HEK293 (cell line): Measurements from ENCODE around the gene ITGB6.

ENCODE experiments used
- CTCF ChIP-seq: fragments of 450-650 bp; formaldehyde crosslinking; IDR thresholded peaks from 2 replicates; pipeline ENCODE4 v1.5.1; 2016; ENCODE audit warnings: missing biosample characterization, missing genetic modification characterization
- ZIC2 ChIP-seq: fragments of 450-650 bp; formaldehyde crosslinking; IDR thresholded peaks from 2 replicates; pipeline ENCODE4 v1.5.1; 2016; ENCODE audit warnings: missing biosample characterization, missing genetic modification characterization
- ZNF24 ChIP-seq: fragments of 450-650 bp; formaldehyde crosslinking; IDR thresholded peaks from 2 replicates; pipeline ENCODE4 v1.5.1; 2016; ENCODE audit warnings: missing biosample characterization, missing genetic modification characterization
- ZNF350 ChIP-seq: fragments of 450-650 bp; formaldehyde crosslinking; IDR thresholded peaks from 2 replicates; pipeline ENCODE4 v1.5.0; 2017; ENCODE audit warnings: missing biosample characterization, mild to moderate bottlenecking, missing genetic modification characterization

DNA sequence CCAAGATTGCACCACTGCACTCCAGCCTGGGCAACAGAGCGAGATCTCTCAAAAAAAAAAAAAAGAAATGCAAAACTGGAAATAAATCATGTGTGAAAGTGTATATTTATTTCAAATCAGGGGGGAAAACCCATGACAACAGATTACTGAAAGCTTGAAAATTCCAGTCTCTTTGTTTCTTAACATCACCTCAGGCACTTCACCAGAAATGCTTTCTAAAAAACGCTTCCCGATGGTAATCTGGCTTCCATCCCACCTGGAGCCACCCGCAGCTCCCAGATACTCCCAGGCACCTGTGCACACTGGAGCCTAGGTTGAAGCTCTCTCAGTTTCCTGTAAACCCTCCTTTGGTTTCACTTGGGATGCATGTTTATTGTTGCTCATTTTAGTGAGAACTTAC lies 7.2 kb upstream of the ITGB6 start:
- TF ChIP-seq CTCF (tag by site-specific recombination) (no peak), ZNF350 (tag by site-specific recombination) (no peak), ZIC2 (tag by site-specific recombination) (no peak), ZNF24 (tag by site-specific recombination) (no peak)
